Stimulated activated CD4-positive, alpha-beta T cell treated with anti-CD3 and anti-CD28 coated beads, Interleukin-2, amount 100 ng/mL, for 24 hours (primary cell): ENCODE measurements around the gene URM1.
A peak's percentile ranks its signal among the peaks of the same experiment; 100 is the strongest.

Experiments
- DNase-seq, 2 donors: peaks; one replicate each; pipeline ENCODE4 v3.0.0-alpha.2; 2020

Gene URM1

GRCh38 chr9:128435611-128436010, 64.4 kb downstream of the URM1 start:
- no peak for DNase-seq

GRCh38 chr9:128438343-128439109, 67.4 kb downstream of the URM1 start:
- peak; percentile 90 to 92 for DNase-seq

- no peak for DNase-seq
Observed at GRCh38 chr9:128439273-128439672, 68.1 kb downstream of the URM1 start.
